HepG2 (cell line): ENCODE data around the gene TSPAN31. TPM values are rescaled to one million over a fixed set of nuclear protein-coding genes. Genes with fewer than 3 reads are reported as not detected.
A peak's percentile ranks its signal among the peaks of the same experiment; 100 is the strongest.

Source experiments
- HDAC2 ChIP-seq: sonication (generic); formaldehyde crosslinking; IDR thresholded peaks from 2 replicates; pipeline ENCODE4 v1.4.0; 2020; ENCODE audit warnings: missing genetic modification reagents
- HNRNPLL ChIP-seq: fragments of 200-400 bp; formaldehyde crosslinking; IDR thresholded peaks from 2 replicates; pipeline ENCODE4 v1.6.1; 2017; ENCODE audit warnings: mild to moderate bottlenecking, low read depth, low read length; ENCODE audit not compliant: poor library complexity, severe bottlenecking
- IKZF1 ChIP-seq: fragments of 450-650 bp; IDR thresholded peaks from 2 replicates; pipeline ENCODE4 v1.7.1; 2016
- JDP2 ChIP-seq: sonication (generic); formaldehyde crosslinking; IDR thresholded peaks from 2 replicates; pipeline ENCODE4 v1.8.1; 2022; ENCODE audit warnings: missing genetic modification reagents, borderline replicate concordance
- PHF5A ChIP-seq: IDR thresholded peaks from one replicate; pipeline ENCODE4 v1.6.1; 2018; ENCODE audit warnings: low read depth, missing genetic modification reagents; ENCODE audit not compliant: unreplicated experiment
- SNAPC2 ChIP-seq: sonication (generic); formaldehyde crosslinking; IDR thresholded peaks from 2 replicates; pipeline ENCODE4 v1.8.1; 2022; ENCODE audit warnings: mild to moderate bottlenecking, missing genetic modification reagents
- ZIK1 ChIP-seq: sonication (generic); formaldehyde crosslinking; IDR thresholded peaks from 2 replicates; pipeline ENCODE4 v1.5.0; 2020; ENCODE audit warnings: mild to moderate bottlenecking, low read depth, missing genetic modification reagents, borderline replicate concordance
- ZNF276 ChIP-seq: sonication (generic); formaldehyde crosslinking; IDR thresholded peaks from 2 replicates; pipeline ENCODE4 v1.4.0; 2020; ENCODE audit warnings: mild to moderate bottlenecking, low read depth, missing genetic modification reagents
- ZNF280B ChIP-seq: sonication (generic); formaldehyde crosslinking; IDR thresholded peaks from 2 replicates; pipeline ENCODE4 v1.5.0; 2020; ENCODE audit warnings: missing genetic modification reagents, mild to moderate bottlenecking, borderline replicate concordance
- ZNF550 ChIP-seq: sonication (generic); formaldehyde crosslinking; IDR thresholded peaks from 2 replicates; pipeline ENCODE4 v1.4.0; 2020; ENCODE audit warnings: mild to moderate bottlenecking, missing genetic modification reagents, borderline replicate concordance
- ZNF605 ChIP-seq: sonication (generic); formaldehyde crosslinking; IDR thresholded peaks from 2 replicates; pipeline ENCODE4 v1.8.0; 2022; ENCODE audit warnings: mild to moderate bottlenecking, missing genetic modification reagents
- ZNF788 ChIP-seq: sonication (generic); formaldehyde crosslinking; IDR thresholded peaks from 2 replicates; pipeline ENCODE4 v1.5.0; 2020; ENCODE audit warnings: mild to moderate bottlenecking, missing genetic modification reagents, borderline replicate concordance
- polyA plus RNA-seq, 8 experiments: library from polyadenylated mRNA; depleted of rRNA in 3 of 8; stranded (reverse) in 7 of 8; unstranded in 1 of 8; fragments of >200 nt; fragmentation: Illumina TruSeq in 4 of 8; extraction: Trizol in 4 of 8; gene quantifications; 2 replicates each; pipeline versions ENCODE4 v1.2.1 to v1.2.3, GENCODE V29; 2011 to 2016; ENCODE audit warnings: low read depth in 4 of 8, missing spikeins in 1 of 8, mixed read lengths in 1 of 8; ENCODE audit not compliant: insufficient read depth in 1 of 8
- total RNA-seq, 5 experiments: library from RNA; depleted of rRNA; stranded (reverse); fragments of >200 nt; fragmentation: Illumina TruSeq; extraction: Trizol; gene quantifications; 2 replicates each; pipeline ENCODE4 v1.2.3, GENCODE V29; 2016; ENCODE audit warnings: low read depth in 1 of 5
- TF ChIP-seq, protein P1 (sequence below): sonication (generic); formaldehyde crosslinking; IDR thresholded peaks from 2 replicates; pipeline ENCODE4 v1.5.1; 2020; ENCODE audit warnings: mild to moderate bottlenecking, moderate library complexity, missing genetic modification reagents
- TF ChIP-seq, protein P2 (sequence below): IDR thresholded peaks from 2 replicates; pipeline ENCODE4 v1.6.1; 2018; ENCODE audit warnings: missing genetic modification reagents, mild to moderate bottlenecking, missing compliant biosample characterization
- TF ChIP-seq, protein P3 (sequence below): sonication (generic); formaldehyde crosslinking; IDR thresholded peaks from 2 replicates; pipeline ENCODE4 v1.5.0; 2020; ENCODE audit warnings: mild to moderate bottlenecking, missing genetic modification reagents, borderline replicate concordance
- TF ChIP-seq, protein P4 (sequence below): sonication (generic); formaldehyde crosslinking; IDR thresholded peaks from 2 replicates; pipeline ENCODE4 v1.5.1; 2020; ENCODE audit warnings: missing genetic modification reagents, mild to moderate bottlenecking, borderline replicate concordance

TSPAN31 gene
- total and polyA plus RNA-seq, 2 of the 13 experiments (the other 11 are each of a cell fraction or from before 2014, with no cell fraction given), result 10.4 to 24.6 TPM

GRCh38 chr12:57755454-57756372 is 10.9 kb downstream of the TSPAN31 start (continued):
- TF ChIP-seq SNAPC2 (no peak), ZNF550 (no peak), ZIK1 (CRISPR knock-in tag) (peak; percentile 55; the same call in 1 of the 2 replicates), JDP2 (no peak), PHF5A (CRISPR knock-in tag) (no peak), ZNF605 (CRISPR knock-in tag) (peak; percentile 38; the same call in 1 of the 2 replicates), ZNF788 (peak; percentile 23; the same call in 1 of the 2 replicates), ZNF276 (CRISPR knock-in tag) (no peak), IKZF1 (no peak), HDAC2 (peak; percentile 63), ZNF280B (peak; percentile 45; the same call in 1 of the 2 replicates), HNRNPLL (peak; percentile 62)
- TF ChIP-seq, protein P1, sequence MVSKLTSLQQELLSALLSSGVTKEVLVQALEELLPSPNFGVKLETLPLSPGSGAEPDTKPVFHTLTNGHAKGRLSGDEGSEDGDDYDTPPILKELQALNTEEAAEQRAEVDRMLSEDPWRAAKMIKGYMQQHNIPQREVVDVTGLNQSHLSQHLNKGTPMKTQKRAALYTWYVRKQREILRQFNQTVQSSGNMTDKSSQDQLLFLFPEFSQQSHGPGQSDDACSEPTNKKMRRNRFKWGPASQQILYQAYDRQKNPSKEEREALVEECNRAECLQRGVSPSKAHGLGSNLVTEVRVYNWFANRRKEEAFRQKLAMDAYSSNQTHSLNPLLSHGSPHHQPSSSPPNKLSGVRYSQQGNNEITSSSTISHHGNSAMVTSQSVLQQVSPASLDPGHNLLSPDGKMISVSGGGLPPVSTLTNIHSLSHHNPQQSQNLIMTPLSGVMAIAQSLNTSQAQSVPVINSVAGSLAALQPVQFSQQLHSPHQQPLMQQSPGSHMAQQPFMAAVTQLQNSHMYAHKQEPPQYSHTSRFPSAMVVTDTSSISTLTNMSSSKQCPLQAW, result peak; percentile 61; the same call in 1 of the 2 replicates
- TF ChIP-seq, protein P2, sequence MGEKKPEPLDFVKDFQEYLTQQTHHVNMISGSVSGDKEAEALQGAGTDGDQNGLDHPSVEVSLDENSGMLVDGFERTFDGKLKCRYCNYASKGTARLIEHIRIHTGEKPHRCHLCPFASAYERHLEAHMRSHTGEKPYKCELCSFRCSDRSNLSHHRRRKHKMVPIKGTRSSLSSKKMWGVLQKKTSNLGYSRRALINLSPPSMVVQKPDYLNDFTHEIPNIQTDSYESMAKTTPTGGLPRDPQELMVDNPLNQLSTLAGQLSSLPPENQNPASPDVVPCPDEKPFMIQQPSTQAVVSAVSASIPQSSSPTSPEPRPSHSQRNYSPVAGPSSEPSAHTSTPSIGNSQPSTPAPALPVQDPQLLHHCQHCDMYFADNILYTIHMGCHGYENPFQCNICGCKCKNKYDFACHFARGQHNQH (CRISPR knock-in tag), result peak; percentile 60
- TF ChIP-seq, protein P3, sequence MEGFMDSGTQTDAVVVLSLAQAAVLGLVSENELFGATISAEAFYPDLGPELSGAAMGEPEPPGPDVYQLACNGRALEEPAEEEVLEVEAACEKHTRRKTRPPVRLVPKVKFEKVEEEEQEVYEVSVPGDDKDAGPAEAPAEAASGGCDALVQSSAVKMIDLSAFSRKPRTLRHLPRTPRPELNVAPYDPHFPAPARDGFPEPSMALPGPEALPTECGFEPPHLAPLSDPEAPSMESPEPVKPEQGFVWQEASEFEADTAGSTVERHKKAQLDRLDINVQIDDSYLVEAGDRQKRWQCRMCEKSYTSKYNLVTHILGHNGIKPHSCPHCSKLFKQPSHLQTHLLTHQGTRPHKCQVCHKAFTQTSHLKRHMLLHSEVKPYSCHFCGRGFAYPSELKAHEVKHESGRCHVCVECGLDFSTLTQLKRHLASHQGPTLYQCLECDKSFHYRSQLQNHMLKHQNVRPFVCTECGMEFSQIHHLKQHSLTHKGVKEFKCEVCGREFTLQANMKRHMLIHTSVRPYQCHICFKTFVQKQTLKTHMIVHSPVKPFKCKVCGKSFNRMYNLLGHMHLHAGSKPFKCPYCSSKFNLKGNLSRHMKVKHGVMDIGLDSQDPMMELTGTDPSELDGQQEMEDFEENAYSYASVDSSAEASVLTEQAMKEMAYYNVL, result peak; percentile 54; the same call in 1 of the 2 replicates
- TF ChIP-seq, protein P4, sequence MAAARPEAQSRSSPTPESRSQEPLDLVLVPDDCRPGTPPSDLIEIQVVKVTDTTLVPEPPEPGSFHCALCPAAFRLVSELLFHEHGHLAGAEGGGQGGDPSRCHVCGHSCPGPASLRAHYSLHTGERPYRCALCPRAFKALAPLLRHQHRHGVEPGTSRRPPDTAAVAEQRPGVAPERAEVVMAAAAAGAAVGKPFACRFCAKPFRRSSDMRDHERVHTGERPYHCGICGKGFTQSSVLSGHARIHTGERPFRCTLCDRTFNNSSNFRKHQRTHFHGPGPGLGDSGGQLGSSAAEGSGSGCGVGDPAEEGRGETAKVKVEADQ (CRISPR knock-in tag), result no peak
